ENCODE results near the gene DYNLRB1.

Gene DYNLRB1

DNA sequence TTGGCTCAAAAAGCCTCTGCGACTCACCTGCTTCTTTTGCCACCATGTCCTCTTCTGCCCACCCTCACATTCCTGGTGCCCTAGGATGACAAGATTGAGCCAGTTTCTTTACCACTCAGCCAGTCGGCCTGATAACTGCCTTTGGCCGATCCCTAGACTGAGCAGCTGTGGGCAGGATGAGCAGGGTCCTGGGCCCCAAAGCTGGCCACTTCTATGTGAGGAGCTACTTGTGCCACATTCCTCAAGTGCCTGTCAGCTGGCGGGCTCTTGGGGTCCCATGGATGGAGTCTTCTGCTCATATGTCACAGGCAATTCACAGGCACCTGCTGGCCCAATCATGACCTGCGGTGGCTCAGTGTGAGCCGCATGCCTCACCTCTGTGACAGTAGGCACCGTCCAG, 16.5 kb downstream of the DYNLRB1 start:
- no peak for DNase-seq (ENCODE audit: low read depth, low spot score)
- H3K27me3 ChIP-seq (ENCODE audit: control insufficient read depth, insufficient read depth, low read length) = no peaks in the 10 kb centered on the region
- H3K4me3 ChIP-seq (ENCODE audit: low read length) = no peak overlapping the region
- no peak overlapping the region for H3K27ac ChIP-seq (ENCODE audit: low read length)
- no peaks in the 10 kb centered on the region for H3K9me3 ChIP-seq (ENCODE audit: control insufficient read depth, insufficient read depth, low read length)
- WGBS (ENCODE audit: insufficient coverage, insufficient read length) = no CpG with 5 or more reads among the region's 7 CpGs
- no peaks in the 10 kb centered on the region for H3K4me1 ChIP-seq (ENCODE audit: control insufficient read depth, insufficient read depth, low read length)
- peaks cover 28% of the 10 kb centered on the region; the same call in 1 of the 2 replicates for H3K36me3 ChIP-seq (ENCODE audit: control insufficient read depth, insufficient read depth, low read length)

DNA sequence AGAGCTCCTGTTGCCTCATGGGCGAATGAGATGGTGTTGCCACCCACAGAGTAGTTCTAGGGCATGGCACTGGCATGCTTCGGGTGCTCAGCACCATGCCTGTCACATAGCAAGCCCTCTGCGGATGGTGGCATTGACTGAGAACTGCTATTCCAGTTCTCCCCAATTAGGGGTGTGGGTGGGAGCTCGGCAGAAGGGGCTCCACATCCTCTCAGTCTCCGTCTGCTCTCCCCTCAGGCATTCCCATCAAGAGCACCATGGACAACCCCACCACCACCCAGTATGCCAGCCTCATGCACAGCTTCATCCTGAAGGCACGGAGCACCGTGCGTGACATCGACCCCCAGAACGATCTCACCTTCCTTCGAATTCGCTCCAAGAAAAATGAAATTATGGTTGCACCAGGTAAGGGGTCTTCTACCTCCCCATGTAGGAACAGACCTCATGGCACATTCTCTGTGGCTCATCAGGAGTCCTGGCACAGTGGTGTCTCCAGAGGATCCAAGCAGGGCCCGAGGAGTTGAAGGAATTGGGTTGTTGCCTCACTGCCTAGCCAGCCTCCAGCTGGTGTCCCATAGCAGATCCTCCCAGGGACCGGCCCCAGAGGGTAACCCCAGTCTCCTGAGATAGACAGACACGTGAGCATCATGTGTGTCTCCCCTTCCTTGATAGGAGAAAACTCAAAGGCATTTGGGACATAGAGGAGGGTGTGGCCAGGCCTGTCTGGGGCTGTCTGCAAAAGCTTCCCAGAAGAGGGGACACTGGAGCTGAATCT, 18.4 kb downstream of the DYNLRB1 start:
- H3K27ac ChIP-seq (ENCODE audit: low read length) = no peak overlapping the region
- DNase-seq (ENCODE audit: low read depth, low spot score) = no peak
- H3K9me3 ChIP-seq (ENCODE audit: control insufficient read depth, insufficient read depth, low read length) = no peaks in the 10 kb centered on the region
- H3K27me3 ChIP-seq (ENCODE audit: control insufficient read depth, insufficient read depth, low read length) = no peaks in the 10 kb centered on the region
- H3K36me3 ChIP-seq (ENCODE audit: control insufficient read depth, insufficient read depth, low read length) = peaks cover 24% of the 10 kb centered on the region; the same call in 1 of the 2 replicates
- no peak overlapping the region for H3K4me3 ChIP-seq (ENCODE audit: low read length)
- no peaks in the 10 kb centered on the region for H3K4me1 ChIP-seq (ENCODE audit: control insufficient read depth, insufficient read depth, low read length)
- WGBS (ENCODE audit: insufficient coverage, insufficient read length) = no CpG with 5 or more reads among the region's 15 CpGs

DNA sequence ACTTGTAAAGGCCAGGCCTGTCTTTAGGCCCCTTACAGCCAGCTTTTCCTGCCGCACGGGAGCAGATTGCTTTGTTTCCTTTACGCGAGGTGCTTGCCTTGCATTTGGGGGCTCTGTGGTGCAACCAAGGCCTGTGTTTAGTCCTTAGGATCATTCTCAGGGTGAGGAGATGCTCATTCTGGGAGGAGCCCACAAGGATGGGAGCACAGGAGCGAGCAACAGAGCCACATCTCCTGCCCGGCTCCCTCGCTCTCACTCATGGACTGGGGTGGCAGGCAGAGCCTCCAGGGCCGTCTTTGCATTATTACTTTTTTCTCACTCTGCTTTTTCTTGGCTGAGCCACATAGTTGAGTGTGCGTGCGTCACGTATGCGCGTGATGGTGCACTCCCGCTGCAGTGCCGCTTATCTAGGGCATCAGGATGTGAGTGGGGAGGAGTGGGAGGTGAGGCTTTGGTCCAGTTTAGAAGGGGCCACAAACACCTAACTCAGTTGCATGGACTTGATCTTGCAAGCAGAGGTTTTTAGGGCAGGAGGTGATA, 19.1 kb downstream of the DYNLRB1 start:
- Histone ChIP-seq H3K4me3 (ENCODE audit: low read length) (no peak overlapping the region), H3K27ac (ENCODE audit: low read length) (no peak overlapping the region), H3K27me3 (ENCODE audit: control insufficient read depth, insufficient read depth, low read length) (no peaks in the 10 kb centered on the region), H3K36me3 (ENCODE audit: control insufficient read depth, insufficient read depth, low read length) (peaks cover 24% of the 10 kb centered on the region; the same call in 1 of the 2 replicates), H3K9me3 (ENCODE audit: control insufficient read depth, insufficient read depth, low read length) (no peaks in the 10 kb centered on the region), H3K4me1 (ENCODE audit: control insufficient read depth, insufficient read depth, low read length) (no peaks in the 10 kb centered on the region)
- no CpG with 5 or more reads among the region's 15 CpGs for WGBS (ENCODE audit: insufficient coverage, insufficient read length)
- DNase-seq (ENCODE audit: low read depth, low spot score) = no peak

DNA sequence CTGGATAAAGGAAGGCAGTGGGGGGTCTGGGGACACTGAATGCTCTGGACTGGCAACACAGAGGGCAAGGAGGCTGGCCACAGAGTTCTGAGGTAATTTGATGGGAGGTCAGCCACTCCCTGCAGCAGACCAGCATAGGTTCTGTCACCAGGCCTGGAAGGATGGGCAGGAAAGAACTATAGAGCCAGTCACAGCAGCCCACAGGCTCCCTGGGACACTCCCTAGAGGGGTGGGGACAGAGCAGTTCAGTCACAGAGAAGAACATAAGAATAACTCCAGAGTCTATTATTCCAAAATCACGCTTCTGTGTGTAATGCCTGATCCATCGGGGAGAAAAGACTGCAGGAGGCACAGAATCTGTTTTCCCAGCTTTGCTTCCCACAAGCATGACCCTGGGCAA, 19.6 kb downstream of the DYNLRB1 start:
- Histone ChIP-seq H3K27ac (ENCODE audit: low read length) (no peak overlapping the region), H3K9me3 (ENCODE audit: control insufficient read depth, insufficient read depth, low read length) (no peaks in the 10 kb centered on the region), H3K27me3 (ENCODE audit: control insufficient read depth, insufficient read depth, low read length) (no peaks in the 10 kb centered on the region), H3K36me3 (ENCODE audit: control insufficient read depth, insufficient read depth, low read length) (peaks cover 25% of the 10 kb centered on the region), H3K4me3 (ENCODE audit: low read length) (no peak overlapping the region), H3K4me1 (ENCODE audit: control insufficient read depth, insufficient read depth, low read length) (no peaks in the 10 kb centered on the region)
- no peak for DNase-seq (ENCODE audit: low read depth, low spot score)
- no CpG with 5 or more reads among the region's 2 CpGs for WGBS (ENCODE audit: insufficient coverage, insufficient read length)

DNA sequence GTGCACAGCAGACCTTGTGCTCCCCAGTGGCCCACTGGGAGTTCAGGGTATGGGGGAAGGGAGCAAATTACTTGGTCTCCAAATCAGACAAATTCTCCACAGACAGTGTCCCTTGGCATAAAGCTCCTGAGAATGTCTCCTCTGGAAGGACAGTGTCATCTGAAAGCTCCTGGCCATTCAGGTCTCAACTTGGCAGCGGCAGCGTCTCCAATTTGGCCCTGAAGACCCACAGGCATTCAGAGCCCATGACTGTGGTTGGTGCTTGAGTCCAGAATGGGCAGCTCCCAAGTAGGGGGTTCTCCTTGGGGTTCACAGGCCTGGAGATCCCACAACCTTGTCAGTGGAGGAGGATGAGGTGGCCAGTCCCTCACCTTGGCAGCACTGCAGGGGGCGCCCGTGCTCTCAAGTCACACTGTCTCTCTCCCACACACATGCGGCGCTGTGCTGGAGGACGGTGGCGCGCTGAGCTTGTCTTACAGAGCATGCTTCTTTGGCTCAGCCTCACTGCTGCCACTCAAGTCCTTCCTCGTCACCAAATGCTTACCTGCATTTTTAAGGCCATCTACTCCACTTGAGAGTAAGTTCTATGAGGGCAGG, 20.7 kb downstream of the DYNLRB1 start:
- Histone ChIP-seq H3K4me3 (ENCODE audit: low read length) (no peak overlapping the region), H3K36me3 (ENCODE audit: control insufficient read depth, insufficient read depth, low read length) (peaks cover 29% of the 10 kb centered on the region), H3K9me3 (ENCODE audit: control insufficient read depth, insufficient read depth, low read length) (no peaks in the 10 kb centered on the region), H3K27me3 (ENCODE audit: control insufficient read depth, insufficient read depth, low read length) (no peaks in the 10 kb centered on the region), H3K27ac (ENCODE audit: low read length) (no peak overlapping the region), H3K4me1 (ENCODE audit: control insufficient read depth, insufficient read depth, low read length) (no peaks in the 10 kb centered on the region)
- no peak for DNase-seq (ENCODE audit: low read depth, low spot score)
- no CpG with 5 or more reads among the region's 10 CpGs for WGBS (ENCODE audit: insufficient coverage, insufficient read length)

DNA sequence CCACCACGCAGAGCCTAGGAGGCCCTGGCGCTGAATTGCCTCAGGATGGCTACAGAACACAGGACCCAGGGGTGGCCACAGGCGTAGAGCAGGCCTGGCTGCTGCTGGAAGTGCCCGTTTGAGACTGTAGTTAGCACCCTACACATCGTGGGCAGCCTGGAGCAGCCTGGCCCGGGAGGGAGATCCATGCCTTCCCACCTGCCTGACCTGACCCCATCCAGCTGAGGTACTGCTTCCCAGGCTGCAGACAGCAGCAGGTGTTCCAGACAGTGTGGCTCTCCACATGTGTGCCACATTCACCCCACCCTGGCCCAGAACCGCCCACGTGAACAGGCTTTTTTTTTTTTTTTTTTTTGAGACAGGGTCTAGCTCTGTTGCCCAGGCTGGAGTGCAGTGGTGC, 21.4 kb downstream of the DYNLRB1 start:
- WGBS (ENCODE audit: insufficient coverage, insufficient read length) = no CpG with 5 or more reads among the region's 8 CpGs
- H3K9me3 ChIP-seq (ENCODE audit: control insufficient read depth, insufficient read depth, low read length) = no peaks in the 10 kb centered on the region
- peaks cover 29% of the 10 kb centered on the region for H3K36me3 ChIP-seq (ENCODE audit: control insufficient read depth, insufficient read depth, low read length)
- no peak overlapping the region for H3K27ac ChIP-seq (ENCODE audit: low read length)
- H3K4me3 ChIP-seq (ENCODE audit: low read length) = no peak overlapping the region
- H3K4me1 ChIP-seq (ENCODE audit: control insufficient read depth, insufficient read depth, low read length) = no peaks in the 10 kb centered on the region
- H3K27me3 ChIP-seq (ENCODE audit: control insufficient read depth, insufficient read depth, low read length) = no peaks in the 10 kb centered on the region
- DNase-seq (ENCODE audit: low read depth, low spot score) = no peak

DNA sequence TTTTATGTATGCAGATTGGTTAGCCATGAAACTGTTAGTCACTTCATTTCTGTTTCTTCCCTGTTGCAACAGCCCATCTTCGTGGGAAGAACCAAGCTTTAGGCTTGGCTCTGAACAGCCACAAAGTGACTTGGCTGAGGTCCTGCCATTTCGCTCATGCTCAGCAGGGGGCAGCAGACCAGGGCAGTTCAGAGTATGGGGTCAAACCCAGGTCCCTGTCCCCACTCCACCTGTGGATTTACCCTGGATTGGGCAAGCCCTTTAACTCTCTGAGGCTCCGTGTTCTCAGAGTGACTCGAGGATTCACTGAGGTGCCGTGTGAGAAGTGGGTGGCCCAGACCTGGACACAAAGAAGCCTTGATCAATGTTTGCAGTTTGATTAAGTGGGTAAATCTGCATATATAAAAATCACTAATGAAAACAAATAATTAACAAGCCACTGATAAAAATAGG, 22.5 kb downstream of the DYNLRB1 start:
- Histone ChIP-seq H3K27me3 (ENCODE audit: control insufficient read depth, insufficient read depth, low read length) (no peaks in the 10 kb centered on the region), H3K27ac (ENCODE audit: low read length) (no peak overlapping the region), H3K4me1 (ENCODE audit: control insufficient read depth, insufficient read depth, low read length) (no peaks in the 10 kb centered on the region), H3K36me3 (ENCODE audit: control insufficient read depth, insufficient read depth, low read length) (peaks cover 26% of the 10 kb centered on the region), H3K4me3 (ENCODE audit: low read length) (no peak overlapping the region), H3K9me3 (ENCODE audit: control insufficient read depth, insufficient read depth, low read length) (no peaks in the 10 kb centered on the region)
- no peak for DNase-seq (ENCODE audit: low read depth, low spot score)
- no CpG with 5 or more reads among the region's 5 CpGs for WGBS (ENCODE audit: insufficient coverage, insufficient read length)

DNA sequence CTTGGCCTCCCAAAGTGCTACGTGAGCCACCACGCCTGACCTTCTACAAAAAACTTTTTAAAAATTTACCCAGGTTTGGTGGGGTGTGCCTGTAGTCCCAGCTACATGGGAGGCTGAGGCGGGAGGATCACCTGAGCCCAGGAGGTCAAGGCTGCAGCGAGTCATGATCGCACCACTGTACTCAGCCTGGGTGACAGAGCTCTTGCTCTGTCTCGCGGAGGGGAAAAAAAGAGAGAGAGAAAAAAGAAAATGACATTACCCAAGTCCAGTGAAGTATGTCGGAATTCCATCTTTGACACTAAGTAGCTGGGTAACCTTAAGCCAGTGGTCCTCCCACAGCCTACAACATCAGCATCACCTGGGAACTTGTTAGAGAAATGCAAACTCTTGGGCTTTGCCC, 23.5 kb downstream of the DYNLRB1 start:
- Histone ChIP-seq H3K36me3 (ENCODE audit: control insufficient read depth, insufficient read depth, low read length) (peaks cover 21% of the 10 kb centered on the region), H3K27ac (ENCODE audit: low read length) (no peak overlapping the region), H3K4me3 (ENCODE audit: low read length) (no peak overlapping the region), H3K4me1 (ENCODE audit: control insufficient read depth, insufficient read depth, low read length) (no peaks in the 10 kb centered on the region), H3K9me3 (ENCODE audit: control insufficient read depth, insufficient read depth, low read length) (no peaks in the 10 kb centered on the region), H3K27me3 (ENCODE audit: control insufficient read depth, insufficient read depth, low read length) (no peaks in the 10 kb centered on the region)
- no CpG with 5 or more reads among the region's 8 CpGs for WGBS (ENCODE audit: insufficient coverage, insufficient read length)
- no peak for DNase-seq (ENCODE audit: low read depth, low spot score)

DNA sequence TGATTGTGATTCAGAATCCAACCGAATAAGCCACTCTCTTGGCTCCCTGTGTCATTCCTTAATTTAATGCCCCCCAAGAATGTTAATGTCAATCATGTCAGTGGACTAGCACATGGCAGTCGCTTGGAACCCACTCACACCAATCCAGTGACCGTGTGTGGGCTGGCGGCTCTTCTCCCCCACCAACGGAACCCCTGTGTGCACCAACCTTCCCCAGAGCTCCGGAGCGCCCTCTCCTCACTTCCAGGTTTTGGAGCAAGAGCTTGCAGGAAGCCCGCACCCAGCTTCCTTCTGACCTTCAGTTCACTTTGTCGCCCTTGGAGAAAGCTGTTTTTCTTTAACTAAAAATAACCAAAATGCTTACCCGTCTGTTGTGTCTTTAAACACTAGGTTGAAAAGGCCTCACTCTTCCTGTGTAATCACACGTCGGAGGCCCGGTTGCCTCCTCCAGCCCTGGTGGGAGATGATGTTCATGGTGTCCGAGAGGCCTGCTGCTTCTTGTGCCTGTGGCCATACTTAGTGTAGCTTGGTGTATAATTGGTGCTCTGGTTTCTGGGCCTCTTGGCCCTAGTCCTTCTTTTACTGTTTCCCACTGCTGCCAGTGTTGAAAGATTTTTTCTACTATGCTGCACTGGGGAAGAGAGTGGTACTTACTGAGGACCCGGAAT, 24.5 kb downstream of the DYNLRB1 start:
- Histone ChIP-seq H3K4me1 (ENCODE audit: control insufficient read depth, insufficient read depth, low read length) (no peaks in the 10 kb centered on the region), H3K36me3 (ENCODE audit: control insufficient read depth, insufficient read depth, low read length) (peaks cover 14% of the 10 kb centered on the region), H3K9me3 (ENCODE audit: control insufficient read depth, insufficient read depth, low read length) (no peaks in the 10 kb centered on the region), H3K4me3 (ENCODE audit: low read length) (no peak overlapping the region), H3K27ac (ENCODE audit: low read length) (no peak overlapping the region), H3K27me3 (ENCODE audit: control insufficient read depth, insufficient read depth, low read length) (no peaks in the 10 kb centered on the region)
- no peak for DNase-seq (ENCODE audit: low read depth, low spot score)
- no CpG with 5 or more reads among the region's 15 CpGs for WGBS (ENCODE audit: insufficient coverage, insufficient read length)

DNA sequence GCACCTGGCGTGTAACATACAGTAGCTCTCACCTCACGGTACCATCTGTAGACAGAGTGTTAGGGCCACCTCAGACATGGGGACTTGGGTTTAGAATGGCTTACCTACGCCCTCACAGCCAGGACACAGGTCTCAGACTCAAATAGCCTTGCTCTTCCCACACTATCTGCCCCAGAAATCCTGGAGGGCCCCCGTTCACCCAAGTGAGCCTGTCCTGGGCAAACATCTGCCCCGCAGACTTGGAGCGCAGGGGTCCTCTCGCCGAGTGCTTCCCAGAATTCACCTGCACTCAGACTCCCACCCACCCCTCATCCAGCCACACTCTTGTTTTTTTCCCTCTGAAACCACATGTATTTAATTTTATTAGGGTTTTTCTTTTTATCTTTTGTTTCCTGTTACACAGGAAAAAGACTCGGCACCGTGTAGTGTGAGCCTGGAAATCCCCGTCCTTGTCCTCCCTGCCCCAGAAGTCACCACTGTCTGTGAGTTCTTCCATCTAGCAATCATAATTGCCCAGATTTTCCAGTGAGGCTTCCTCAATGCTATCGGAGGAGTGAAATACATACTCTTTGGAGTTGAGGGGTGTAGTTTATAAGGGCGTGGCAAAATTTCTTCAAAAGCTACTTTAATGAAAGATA, 25.2 kb downstream of the DYNLRB1 start:
- DNase-seq (ENCODE audit: low read depth, low spot score) = no peak
- H3K27me3 ChIP-seq (ENCODE audit: control insufficient read depth, insufficient read depth, low read length) = no peaks in the 10 kb centered on the region
- no peaks in the 10 kb centered on the region for H3K4me1 ChIP-seq (ENCODE audit: control insufficient read depth, insufficient read depth, low read length)
- peaks cover 8% of the 10 kb centered on the region for H3K36me3 ChIP-seq (ENCODE audit: control insufficient read depth, insufficient read depth, low read length)
- no CpG with 5 or more reads among the region's 13 CpGs for WGBS (ENCODE audit: insufficient coverage, insufficient read length)
- no peak overlapping the region for H3K4me3 ChIP-seq (ENCODE audit: low read length)
- H3K27ac ChIP-seq (ENCODE audit: low read length) = no peak overlapping the region
- no peaks in the 10 kb centered on the region for H3K9me3 ChIP-seq (ENCODE audit: control insufficient read depth, insufficient read depth, low read length)
